NT2/D1 (cell line): Measurements from ENCODE around the gene CCDC91.

Experiments used
- SUZ12 ChIP-seq: IDR thresholded peaks from 2 replicates; pipeline ENCODE4 v1.6.1; 2011; ENCODE audit not compliant: insufficient read length, insufficient read depth; ENCODE audit errors: extremely low read depth
- YY1 ChIP-seq: IDR thresholded peaks from 2 replicates; pipeline ENCODE4 v1.6.1; 2011; ENCODE audit not compliant: insufficient read length, insufficient read depth

GRCh38 chr12:28350502-28350901 is 160.2 kb downstream of the CCDC91 start:
- no peak for TF ChIP-seq SUZ12
- TF ChIP-seq YY1: no peak
